ENCODE measurements around the gene DMRTA1.
"Not testable (repeated sequence)": the region's sequence is repeated elsewhere in the genome, so short reads cannot be mapped to it uniquely, and the experiment has no call there.

DMRTA1 gene

DNA sequence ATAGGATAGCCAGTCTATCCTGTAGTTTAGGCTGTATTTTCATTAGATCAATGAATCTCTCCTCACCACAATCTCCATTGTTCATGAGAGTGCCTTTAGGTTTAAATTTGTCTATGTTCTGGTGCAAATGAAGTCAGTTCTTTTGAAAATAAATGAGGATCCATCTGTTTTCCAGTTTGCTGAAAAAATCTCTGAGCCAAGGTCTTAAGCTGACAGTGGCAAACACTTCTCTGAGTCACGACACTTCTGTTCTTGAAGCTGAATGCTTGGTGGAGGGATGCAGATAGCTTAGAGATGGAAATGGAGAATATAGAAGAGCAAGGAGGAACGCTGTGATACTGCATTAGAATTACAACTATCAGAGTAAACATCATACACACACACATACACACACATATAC is 34.9 kb downstream of the DMRTA1 start:
- no peaks in the 10 kb centered on the region for H3K27me3 ChIP-seq (replicated peaks)
- TF ChIP-seq, protein P1, sequence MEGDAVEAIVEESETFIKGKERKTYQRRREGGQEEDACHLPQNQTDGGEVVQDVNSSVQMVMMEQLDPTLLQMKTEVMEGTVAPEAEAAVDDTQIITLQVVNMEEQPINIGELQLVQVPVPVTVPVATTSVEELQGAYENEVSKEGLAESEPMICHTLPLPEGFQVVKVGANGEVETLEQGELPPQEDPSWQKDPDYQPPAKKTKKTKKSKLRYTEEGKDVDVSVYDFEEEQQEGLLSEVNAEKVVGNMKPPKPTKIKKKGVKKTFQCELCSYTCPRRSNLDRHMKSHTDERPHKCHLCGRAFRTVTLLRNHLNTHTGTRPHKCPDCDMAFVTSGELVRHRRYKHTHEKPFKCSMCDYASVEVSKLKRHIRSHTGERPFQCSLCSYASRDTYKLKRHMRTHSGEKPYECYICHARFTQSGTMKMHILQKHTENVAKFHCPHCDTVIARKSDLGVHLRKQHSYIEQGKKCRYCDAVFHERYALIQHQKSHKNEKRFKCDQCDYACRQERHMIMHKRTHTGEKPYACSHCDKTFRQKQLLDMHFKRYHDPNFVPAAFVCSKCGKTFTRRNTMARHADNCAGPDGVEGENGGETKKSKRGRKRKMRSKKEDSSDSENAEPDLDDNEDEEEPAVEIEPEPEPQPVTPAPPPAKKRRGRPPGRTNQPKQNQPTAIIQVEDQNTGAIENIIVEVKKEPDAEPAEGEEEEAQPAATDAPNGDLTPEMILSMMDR (IDR thresholded peaks at IDR 0.05; ENCODE audit: low read depth, low read length, missing control alignments), result no peak
- H3K4me3 ChIP-seq (ENCODE audit: low read depth, low read length), result no peak overlapping the region
- no peak for DNase-seq
- in situ Hi-C loops (cut with HindIII; ENCODE audit: low pct_ligation_motif_present, low sequenced_read_pairs), result no loop called here
- H3K27ac ChIP-seq, result no peak overlapping the region
- no peaks in the 10 kb centered on the region for H3K36me3 ChIP-seq (replicated peaks)

DNA sequence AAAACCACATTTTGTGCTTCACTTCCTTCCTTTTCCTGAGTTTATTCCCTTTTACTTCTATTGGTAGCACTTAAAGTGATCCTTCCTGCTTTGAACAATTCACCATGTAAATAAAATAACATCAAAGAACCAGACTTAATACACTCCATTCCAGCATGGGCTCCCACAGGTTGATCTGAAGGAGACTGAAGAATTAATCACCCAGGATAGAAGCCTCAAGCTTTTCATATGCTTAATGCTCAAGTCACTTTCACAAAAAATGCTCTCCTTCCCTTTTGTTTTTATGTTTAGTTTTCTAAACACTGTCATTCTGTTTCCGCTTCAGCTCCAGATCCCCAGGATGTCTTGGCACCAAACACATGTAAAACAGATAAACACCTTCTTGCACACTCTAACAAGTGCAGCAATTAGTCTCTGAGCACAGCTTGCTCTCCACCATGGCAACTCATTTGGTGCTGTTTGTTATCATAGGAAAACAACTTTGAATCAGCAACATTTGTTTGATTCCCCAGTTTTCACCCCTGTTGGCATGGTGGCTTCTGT is 37.0 kb downstream of the DMRTA1 start:
- Histone ChIP-seq H3K4me3 (ENCODE audit: low read depth, low read length) (no peak overlapping the region), H3K36me3 (replicated peaks) (no peaks in the 10 kb centered on the region), H3K27me3 (replicated peaks) (no peaks in the 10 kb centered on the region), H3K27ac (no peak overlapping the region)
- DNase-seq, result no peak
- in situ Hi-C loops (cut with HindIII; ENCODE audit: low pct_ligation_motif_present, low sequenced_read_pairs), result no loop called here
- TF ChIP-seq, protein P1 (IDR thresholded peaks at IDR 0.05; ENCODE audit: low read depth, low read length, missing control alignments), result no peak

DNA sequence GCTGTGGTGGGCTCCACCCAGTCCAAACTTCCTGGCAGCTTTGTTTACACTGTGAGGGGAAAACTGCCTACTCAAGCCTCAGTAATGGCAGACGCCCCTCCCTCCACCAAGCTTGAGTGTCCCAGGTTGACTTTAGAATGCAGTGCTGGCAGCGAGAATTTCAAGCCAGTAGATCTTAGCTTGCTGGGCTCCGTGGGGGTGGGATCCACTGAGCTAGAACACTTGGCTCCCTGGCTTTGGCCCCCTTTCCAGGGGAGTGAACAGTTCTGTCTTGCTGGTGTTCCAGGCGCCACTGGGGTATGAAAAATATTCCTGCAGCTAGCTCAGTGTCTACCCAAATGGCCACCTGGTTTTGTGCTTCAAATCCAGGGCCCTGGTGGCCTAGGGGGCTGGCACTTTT is 49.6 kb downstream of the DMRTA1 start:
- in situ Hi-C loops (cut with HindIII; ENCODE audit: low pct_ligation_motif_present, low sequenced_read_pairs); H3K27ac ChIP-seq; DNase-seq; H3K27me3 ChIP-seq (replicated peaks); H3K36me3 ChIP-seq (replicated peaks); H3K4me3 ChIP-seq (ENCODE audit: low read depth, low read length): not testable (repeated sequence)
